22Rv1 (cell line): ENCODE results near the gene FLNB.

Experiments used
- CTCF ChIP-seq: fragments of 450-650 bp; IDR thresholded peaks from 2 replicates; pipeline ENCODE4 v1.5.1; 2017; ENCODE audit warnings: mild to moderate bottlenecking
- ZFX ChIP-seq: fragments of 450-650 bp; IDR thresholded peaks from 2 replicates; pipeline ENCODE4 v1.6.1; 2017; ENCODE audit warnings: antibody characterized with exemption, borderline replicate concordance

GRCh38 chr3:58180940-58181587 is 172.8 kb downstream of the FLNB start:
- TF ChIP-seq CTCF (no peak), ZFX (no peak)
